GM18870 (cell line): ENCODE measurements around the gene NOTCH1.
A peak's percentile ranks its signal among the peaks of the same experiment; 100 is the strongest.

ENCODE experiments used
- ATAC-seq: cut with Tn5 transposase; IDR thresholded peaks from one replicate; pipeline ENCODE4 v1.9.1; 2021; ENCODE audit warnings: moderate library complexity; ENCODE audit not compliant: unreplicated experiment

NOTCH1 gene

DNA sequence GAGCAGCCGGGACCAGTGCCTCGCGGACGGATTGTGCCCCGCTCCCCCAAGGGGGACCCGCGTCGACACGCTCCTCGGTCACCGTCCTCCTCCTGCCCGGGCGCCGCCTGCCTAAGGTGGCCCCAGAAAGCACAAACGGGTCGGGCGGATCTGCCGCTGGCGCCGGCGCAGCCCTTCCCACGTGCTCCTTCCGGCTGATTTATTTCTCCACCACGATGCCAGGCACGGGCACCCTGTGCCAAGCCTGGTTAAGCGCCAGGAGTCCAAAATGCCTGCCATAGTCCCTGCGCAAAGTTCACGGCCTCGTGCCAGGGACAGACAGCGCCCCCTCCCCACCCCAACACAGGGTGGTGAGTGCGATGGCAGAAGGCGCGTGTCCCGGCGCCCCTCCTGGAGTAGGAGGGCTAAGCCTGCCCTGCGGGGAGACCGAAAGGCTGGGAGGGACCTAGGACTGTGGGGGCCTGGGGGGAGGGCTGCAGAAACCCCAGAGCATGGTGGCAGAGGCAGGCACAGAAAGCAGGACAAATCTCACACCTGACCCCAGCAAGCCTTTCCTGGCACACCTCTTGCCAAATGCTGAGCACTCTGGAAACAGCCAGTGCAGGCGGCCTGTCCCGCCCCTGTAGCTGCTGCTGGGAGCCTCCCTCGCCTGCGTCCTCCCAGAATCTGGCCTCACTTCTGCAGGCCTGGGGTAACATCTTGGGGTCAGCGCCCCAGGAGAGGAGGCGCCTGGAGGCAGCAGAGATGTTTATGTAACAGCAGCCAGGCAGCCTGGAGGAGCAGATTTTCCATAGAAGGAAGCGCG, 1.1 kb upstream of the NOTCH1 start:
- ATAC-seq: peak; percentile 6

DNA sequence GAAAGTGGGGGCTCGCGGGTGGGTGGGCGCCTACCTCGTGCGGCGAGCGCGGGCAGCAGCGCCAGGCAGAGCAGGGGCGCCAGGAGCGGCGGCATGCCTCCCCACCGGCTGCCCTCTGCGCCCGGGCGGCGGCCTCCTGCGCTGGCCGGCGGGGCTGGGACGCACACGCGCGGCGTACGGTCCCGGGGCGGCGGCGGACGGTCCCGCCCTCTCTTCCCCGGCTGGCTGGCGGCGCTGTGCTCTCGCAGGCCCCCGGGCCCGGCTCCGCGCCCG, 220 bp downstream of the NOTCH1 start:
- no peak for ATAC-seq

DNA sequence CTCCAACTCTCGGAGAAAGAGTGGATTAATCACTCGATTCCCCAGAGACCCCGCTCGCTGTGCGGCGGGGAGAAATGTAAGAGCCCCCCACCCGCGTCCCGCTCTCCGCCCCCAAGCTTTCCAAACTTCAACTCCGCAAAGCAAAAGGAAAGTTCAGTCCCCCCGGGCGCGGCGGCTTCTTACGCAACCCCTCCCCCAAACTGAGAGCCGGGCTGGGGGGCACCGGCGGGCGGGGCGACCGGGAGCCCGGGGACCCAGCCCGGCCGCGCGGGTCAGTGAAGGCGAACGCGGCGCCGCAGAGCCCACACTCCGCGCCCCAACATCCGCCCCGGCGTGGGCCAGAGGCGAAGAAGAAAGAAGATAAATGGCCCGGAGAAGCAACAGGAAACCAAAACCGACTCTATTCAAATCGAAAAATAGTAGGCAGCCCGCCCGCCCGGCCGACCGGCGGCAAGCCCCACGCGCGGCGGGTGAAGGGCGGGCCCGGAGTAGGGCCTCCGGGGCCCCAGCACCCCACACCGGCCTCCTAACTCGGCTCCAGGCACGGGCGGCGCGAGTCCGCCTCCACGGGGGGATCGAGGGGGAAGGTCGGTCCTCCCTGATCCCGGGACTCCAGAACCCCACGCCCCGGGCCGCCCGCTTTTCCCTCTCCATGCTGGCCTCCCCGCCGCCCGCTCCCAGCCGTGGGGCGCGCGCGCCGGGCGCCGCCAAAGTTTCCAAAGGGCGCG, 720 bp downstream of the NOTCH1 start:
- no peak for ATAC-seq

DNA sequence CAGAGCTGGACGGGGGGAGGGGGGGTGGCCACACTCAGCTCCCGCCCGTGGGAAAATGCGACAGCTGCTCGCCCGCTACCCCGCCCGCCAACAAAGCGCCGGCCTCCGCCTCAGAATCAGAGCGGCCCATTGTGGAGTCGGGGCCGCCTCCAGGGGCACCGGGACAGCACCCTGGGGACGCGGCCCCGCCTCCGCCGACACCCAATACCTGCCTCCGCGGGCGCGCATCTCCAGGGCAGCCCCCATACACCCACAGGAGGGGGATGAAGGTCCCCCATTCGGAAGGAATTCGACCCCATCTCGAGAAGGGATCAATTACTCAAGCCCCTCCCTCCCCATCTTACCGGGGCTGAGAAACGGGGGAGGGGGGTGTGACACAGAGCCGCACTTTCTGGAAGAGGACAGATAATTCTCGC, 1.3 kb downstream of the NOTCH1 start:
- no peak for ATAC-seq

DNA sequence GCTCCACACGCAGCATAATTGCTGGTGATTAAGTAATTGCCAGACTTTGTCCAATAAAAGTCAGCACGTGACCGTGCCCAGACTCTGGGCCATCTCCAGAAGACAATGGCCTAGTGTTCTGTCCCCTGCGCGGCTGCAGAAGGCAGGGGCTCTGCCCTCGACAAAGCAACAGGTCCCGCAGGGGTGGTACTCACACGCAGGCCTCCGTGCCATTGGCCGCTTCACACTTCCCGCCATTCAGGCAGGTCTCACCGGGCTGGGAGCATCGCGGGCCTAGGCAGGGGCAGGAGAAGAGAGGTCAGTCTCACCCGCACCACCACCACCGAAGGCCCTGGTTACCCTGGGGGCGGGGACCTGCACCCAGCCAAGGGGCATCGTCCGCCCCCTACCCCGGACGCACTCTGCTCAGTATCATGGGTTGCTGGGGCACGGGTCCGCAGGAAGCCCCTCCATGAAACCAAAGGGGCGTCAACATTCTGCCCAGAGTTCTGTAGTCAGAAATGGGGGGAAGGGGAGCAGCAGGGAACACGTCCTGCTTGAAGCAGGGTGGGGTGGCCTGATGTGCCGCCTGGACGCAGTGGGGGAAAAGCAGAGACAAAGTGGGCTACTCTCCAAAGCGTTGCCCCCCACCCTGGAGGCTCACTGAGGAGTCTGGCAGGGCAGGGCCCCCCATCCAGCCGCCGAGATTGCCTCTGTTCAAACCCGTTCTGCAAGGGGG, 1.9 kb downstream of the NOTCH1 start:
- ATAC-seq: no peak

DNA sequence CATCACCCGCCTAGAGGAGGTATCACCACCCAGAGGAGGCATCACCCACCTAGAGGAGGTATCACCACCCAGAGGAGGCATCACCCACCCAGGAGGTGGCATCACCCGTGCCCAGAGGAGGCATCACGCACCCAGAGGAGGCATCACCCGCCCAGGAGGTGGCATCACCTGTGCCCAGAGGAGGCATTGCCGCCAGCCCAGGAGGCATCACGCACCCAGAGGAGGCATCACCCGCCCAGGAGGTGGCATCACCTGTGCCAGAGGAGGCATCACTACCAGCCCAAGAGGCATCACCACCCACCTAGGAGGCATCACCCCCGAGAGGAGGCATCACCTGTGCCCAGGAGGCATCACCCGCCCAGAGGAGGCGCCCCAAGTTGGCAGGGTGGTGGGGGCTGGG, 2.6 kb downstream of the NOTCH1 start:
- ATAC-seq: no peak

DNA sequence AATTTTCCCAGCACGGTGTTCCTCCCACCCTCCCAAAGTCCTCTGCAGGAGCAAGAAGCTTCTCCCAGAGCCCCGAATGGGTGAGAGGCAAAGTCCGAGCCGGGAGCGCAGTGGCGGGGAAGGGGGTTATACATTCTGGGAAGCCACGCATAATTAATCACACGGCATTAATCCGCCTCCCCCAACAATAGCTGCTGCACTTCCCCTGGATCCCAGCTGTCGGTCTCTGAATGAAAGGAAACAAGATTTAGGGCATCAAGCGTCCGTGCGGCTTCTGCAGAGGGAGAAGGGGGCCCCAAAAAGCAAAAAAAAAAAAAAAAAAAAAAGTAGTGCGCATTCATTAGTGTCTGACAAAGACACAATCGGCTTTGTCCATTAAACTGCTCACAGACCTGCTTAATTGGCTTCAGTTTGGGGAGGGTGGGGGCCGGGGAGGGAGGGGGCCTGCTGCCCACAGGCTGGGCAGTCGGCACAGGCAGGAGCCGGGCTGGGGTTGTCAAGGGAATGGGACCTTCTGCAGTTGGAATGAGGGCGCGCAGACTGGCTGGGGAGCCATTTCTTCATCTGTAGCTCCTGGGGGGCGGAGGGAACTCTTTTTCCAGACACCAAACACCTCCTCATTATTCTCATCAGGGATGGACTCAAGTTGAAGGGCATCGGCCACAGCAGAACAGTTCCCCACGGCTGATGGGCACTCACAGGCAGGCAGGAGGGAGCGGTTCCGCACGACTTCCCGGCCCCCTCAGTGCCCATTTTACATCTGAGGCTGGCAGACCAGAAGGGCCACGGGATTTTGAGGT, 3.4 kb downstream of the NOTCH1 start:
- no peak for ATAC-seq

DNA sequence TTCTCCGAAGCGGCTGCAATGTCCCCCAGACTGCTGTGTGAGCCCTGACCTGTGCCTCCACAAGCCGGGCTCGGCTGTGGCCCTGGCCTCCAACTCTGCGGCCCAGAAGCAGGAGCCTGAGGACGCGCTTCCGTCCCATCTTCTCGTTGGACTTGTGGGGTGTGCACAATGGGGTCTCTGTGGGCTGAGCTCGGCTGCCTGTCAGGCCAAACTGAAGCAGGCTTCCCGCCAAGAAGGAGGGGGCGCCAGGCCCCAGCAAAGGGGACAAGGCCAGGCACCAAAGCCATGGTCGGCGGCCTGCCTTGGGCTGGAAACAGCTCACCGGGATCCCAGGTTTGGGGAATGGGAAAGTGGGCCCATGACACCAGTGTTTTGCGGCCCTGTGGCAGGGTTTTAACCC, 4.1 kb downstream of the NOTCH1 start:
- ATAC-seq: no peak

DNA sequence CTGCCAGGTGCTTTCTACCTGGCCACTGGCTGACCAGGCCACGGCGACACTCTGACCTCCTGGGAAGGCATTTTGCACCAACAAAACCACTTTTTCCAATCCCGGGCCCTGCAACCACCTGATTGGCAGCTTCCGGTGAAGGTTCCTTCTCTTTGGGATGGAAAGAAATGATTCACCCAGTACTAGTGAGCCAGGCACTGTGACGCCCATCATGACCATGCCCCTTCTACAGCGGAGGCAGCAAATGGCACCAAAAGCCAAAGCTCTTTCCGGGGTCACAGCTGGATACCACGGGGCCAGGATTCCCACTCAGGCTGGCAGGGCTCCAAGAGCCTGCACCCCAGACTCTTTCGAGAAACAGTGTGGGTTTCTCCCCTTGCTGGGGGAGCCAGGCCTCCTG, 4.7 kb downstream of the NOTCH1 start:
- no peak for ATAC-seq

DNA sequence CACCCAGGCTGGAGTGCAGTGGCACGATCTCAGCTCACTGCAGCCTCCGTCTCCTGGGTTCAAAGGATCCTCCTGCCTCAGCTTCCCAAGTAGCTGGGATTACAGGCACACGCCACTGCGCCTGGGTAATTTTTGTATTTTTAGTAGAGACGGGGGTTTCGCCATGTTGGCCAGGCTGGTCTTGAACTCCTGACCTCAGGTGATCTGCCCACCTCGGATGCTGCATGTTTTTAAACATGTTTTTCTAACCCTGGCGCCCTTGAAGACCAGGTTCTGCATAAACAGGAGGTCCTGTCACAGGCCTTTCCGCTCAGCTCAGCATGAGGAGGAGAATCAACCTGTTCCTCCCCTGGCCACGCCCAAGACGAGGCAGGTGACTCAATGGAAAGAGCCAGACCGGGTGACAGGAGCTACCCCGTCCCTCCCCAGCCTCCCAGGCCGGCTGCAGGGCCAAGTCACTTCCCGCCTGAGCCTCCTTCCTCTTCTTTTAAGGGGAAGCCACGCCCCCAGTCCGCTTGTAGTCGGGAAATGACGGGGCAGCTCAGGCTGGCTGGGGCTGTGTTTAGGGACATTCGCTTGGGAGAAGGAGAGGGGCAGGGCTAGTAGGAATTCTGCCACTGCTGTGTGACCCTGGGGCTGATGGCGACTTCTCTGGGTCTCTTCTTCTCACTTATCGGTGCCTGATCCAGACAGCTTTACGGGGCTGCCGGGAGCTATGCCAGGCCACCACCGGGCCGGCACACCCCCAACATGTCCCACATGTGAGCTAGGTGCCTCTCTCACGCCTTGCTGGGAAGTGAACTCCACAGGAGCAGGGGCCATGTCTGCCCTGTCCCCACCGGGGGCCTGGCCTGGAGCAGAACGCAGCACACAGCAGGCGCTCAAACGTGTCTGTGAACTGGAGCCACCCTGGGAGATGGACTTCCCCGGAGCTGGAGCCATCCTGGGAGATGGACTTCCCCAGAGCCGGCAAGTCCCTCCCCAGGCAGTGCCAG, 6.1 kb downstream of the NOTCH1 start:
- ATAC-seq: peak; percentile 35

DNA sequence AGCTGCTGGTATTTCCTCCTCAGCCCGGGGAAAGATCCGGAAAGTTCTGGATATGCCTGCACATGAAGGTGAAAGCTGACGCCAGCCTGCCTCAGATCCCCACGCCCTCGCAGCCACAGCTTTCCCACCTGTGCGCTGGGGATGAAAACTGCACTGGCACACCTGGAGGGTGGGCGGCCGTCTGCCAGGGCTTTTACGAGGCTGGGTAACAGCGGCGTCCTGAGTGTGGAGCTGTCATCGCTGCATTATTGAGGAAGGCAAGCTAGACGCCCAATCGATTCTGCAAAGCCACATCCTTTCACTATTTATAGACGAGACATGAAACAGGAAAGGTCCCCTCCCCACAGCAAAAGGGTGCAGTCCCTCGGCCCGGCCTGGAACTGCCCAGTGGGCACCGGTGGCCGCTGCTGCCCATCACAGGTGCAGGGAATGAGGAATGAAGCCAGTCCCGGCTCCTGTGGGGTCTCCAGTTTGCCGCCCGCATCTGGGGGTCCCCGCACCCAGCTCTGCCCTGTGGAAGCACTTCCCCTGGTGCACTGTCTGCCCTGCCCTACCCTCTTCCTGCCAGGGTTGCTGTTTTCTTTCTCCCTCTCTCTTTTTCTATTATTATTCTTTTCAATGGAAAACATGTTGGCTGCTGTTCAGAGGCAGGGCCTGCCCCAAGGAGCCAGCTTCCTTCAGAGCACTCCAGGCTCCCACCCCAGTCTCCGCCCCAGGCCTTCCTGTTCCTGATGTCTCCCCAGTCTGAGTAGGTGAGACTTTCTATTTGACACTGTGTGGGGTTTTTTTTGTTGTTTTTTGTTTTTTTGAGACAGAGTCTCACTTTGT, 7.0 kb downstream of the NOTCH1 start:
- ATAC-seq: peak; percentile 36

DNA sequence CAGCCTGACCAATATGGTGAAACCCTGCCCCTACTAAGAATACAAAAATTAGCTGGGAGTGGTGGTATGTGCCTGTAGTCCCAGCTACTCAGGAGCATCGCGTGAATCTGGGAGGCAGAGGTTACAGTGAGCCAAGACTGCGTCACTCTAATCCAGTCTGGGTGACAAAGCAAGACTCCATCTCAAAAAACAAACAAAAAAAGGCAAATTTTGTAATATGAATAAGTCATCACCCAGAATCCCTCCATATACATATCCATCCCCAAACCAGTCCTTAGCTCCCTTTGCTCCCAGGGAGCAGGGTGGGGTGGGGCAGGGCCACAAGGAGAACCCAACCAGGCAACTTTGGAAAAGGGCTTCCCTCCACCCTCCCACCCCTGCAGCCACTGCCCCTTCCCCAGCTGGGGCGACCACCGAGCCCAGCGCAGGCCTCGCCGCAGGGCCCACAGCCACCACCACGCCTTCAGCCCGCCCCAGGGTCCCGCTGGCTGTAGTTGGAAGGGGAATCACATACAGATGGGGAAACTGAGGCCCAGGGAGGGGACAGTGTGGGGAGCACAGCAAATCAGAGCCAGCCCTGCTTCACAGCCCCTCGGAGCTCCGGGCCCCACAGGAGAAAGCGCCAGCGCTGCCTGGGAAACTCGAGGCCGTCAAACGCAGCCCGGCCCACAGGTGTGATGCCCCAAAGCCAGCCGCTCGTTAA, 7.8 kb downstream of the NOTCH1 start:
- ATAC-seq: no peak

DNA sequence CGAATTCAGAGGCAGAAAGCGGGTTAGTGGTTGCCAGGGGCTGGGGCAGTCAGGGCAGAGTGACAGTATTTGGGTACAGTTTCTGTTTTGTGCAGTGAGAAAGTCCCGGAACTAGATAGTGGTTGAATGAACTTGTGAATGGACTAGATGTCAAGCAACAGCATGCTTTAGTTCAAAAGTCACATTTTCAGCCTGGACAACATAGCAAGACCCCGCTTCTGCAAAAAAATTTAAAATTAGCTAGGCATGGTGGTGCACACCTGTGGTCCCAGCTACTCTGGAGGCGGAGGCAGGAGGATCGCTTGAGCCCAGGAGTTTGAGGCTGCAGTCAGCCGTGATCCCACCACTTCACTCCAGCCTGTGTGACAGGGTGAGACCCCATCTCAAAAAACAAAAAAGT, 8.4 kb downstream of the NOTCH1 start:
- no peak for ATAC-seq

DNA sequence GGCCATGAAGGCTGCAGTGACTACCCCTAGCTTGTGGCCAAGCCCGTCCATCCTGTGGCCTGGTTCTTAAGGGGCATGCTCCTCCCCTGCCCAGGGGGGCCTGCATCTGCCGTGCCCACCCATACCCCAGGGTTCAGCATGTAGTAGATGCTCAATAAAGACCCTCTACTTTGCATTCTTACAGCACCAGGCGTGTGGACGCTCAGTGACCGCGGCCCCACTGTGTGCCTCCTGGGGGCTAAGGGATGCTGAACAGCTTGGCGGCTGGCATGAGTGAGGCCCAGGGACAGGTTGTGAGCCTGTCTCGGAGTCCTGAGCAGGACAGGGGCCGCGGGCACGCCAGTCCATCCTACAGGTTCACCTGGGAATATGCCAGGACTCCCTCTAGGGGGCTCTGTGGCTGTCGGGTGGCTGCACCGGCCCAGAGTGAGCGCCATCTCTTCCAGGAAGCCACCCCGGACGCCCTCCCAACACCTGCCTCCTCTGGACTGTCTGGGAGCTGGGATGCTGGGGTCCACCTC, 9.1 kb downstream of the NOTCH1 start:
- no peak for ATAC-seq

DNA sequence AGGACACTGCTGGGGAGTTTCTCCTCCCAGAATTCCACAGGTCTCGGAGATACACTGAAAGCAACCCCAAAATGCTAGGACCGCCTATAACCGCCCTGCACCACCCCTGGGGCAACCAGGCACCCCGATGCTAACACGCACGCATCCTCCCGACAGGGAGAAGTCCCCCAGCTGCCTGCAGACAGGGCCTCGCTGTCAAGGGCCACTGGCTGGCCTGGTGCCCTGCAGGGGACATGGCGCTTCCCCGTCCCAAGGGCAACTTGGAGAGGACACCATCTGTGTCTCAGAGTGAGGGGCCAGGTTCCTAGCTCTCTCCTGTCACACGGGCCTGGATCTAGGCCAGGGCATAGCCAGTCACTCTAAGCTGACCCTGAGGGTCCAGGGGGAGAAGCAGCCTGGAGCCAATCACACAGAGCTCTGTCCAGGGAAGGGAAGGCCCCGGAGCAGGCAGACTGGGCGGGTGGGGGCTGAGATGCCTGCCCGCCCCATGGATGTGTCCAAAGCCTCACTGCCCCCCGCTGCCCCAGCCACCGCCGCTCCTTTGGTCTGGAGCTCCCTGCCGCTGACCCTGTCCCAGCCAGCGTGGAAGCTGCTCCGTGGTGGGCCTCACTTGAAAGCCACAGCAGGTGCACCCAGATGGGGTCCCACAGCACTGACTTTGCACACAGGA, 9.7 kb downstream of the NOTCH1 start:
- ATAC-seq: no peak

DNA sequence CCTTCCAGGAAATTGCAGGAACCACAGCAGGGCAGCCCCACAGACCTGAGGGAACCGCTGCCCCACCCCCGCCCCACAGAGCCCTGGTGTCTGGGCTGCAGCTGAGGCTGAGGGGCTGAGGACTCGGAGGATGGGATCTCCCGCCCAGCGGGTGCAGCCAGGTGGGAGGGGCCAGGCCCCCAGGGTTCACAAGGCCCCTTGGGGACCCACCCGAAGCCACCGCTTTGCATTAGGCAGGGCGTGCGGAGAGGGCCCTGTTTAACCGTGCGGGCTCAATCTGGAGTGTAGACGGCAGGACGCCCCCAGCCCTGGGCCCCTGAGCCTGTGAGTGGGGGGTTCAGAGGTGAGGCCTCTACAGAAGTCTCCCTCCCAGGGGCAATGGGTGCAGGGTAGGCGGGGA, 10.8 kb downstream of the NOTCH1 start:
- ATAC-seq: no peak

DNA sequence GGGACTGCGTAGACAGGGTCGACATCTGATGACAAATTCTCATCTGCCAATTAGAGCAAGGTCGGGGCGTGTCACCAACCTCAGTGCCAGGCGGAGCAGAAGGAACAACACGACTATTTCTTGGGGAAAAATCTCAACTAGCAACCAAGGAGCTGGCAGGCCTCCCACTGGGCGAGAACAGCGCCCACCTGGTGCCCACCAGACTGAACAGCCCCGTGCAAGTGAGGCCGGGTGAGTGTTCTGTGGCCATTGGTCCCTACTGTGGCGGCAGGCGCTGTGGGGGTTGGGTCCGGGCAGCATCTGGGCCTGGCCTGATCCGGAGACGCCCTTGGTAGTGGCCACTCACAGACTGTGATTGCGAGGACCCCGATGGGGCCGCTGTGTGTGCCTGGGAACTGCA, 11.5 kb downstream of the NOTCH1 start:
- ATAC-seq: no peak

DNA sequence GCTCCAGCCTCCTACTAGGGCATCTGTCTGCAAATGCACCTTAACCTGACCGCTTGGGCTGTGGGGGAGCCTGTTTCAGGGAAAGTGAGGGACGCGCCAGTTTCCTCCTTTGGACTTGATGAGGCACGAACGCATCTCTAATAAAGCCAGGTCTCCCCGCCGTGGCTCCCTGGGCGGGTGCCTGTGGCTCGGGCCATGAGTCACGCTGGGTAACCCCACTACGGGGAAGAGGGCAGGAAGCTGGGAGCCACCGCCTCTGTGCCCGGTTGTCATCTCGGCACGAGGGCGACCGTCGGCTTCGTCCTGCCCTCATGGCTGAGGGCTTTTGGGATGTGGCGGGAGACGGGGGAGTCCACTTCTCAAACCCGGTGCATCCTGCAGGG, 12.1 kb downstream of the NOTCH1 start:
- ATAC-seq: no peak
